ENCODE data around the gene KRT17. TPM values are rescaled to one million over a fixed set of nuclear protein-coding genes. Genes with fewer than 3 reads are reported as not detected.
"Not testable (repeated sequence)": the region's sequence is repeated elsewhere in the genome, so short reads cannot be mapped to it uniquely, and the experiment has no call there.

KRT17 gene
- polyA plus RNA-seq, 1 experiment = 34.7 TPM

DNA sequence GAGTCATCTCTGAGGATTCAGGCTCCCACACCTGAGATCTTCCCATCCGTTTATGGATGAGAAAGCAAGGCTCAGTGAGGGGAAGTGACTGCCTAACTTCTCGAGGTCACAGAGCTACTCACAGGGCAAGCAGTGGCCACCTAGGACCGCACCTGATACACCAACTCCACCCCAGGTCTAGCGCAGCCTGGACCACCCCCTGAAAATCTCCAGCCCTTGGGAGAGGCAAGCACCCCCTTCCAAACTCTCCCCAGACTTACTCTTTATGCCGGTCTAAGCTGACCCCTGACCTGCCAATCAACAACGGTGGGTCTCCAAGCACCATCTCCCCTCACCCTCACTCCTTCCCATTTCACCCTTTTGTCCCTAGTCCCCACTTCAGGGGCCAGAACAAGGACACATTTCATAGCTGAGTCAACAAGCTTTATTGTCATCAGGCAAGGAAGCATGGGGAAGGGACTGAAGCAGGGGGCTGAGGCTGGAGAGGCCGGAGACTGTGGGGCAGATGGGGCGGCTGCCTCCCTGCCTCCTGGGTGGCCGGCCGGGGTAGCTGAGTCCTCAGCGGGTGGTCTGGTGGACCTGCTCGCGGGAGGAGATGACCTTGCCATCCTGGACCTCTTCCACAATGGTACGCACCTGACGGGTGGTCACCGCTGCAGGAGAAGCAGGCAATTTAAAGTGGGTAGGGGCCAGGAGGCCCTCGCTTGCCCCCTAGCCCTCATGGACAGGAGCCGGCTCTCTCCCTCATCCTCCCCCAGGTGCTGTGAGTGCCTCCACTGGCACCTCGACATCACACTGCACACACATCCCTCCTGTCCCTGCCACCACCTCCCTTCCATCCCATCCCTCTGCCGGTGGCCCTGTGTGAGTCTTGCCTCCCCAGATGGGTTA, 5.1 kb downstream of the KRT17 start:
- CTCF ChIA-PET = interaction anchor here (1.0 kb wide), 1 partner anchor 20 kb away, joined by 5 read pairs; no protein-coding TSS in a partner anchor
- POLR2A ChIA-PET = no interaction called here
- TF ChIP-seq, protein P1, sequence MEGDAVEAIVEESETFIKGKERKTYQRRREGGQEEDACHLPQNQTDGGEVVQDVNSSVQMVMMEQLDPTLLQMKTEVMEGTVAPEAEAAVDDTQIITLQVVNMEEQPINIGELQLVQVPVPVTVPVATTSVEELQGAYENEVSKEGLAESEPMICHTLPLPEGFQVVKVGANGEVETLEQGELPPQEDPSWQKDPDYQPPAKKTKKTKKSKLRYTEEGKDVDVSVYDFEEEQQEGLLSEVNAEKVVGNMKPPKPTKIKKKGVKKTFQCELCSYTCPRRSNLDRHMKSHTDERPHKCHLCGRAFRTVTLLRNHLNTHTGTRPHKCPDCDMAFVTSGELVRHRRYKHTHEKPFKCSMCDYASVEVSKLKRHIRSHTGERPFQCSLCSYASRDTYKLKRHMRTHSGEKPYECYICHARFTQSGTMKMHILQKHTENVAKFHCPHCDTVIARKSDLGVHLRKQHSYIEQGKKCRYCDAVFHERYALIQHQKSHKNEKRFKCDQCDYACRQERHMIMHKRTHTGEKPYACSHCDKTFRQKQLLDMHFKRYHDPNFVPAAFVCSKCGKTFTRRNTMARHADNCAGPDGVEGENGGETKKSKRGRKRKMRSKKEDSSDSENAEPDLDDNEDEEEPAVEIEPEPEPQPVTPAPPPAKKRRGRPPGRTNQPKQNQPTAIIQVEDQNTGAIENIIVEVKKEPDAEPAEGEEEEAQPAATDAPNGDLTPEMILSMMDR (IDR thresholded peaks at IDR 0.05; ENCODE audit: insufficient read depth, low read depth, low read length) = no peak
- DNase-seq (ENCODE audit: low read depth) = no peak
- Histone ChIP-seq H3K36me3 (ENCODE audit: control insufficient read depth, insufficient read depth, low read length) (no peaks in the 10 kb centered on the region), H3K4me3 (ENCODE audit: low read depth, low read length) (no peak overlapping the region), H3K27me3 (ENCODE audit: control insufficient read depth, insufficient read depth, low read length) (no peaks in the 10 kb centered on the region)

DNA sequence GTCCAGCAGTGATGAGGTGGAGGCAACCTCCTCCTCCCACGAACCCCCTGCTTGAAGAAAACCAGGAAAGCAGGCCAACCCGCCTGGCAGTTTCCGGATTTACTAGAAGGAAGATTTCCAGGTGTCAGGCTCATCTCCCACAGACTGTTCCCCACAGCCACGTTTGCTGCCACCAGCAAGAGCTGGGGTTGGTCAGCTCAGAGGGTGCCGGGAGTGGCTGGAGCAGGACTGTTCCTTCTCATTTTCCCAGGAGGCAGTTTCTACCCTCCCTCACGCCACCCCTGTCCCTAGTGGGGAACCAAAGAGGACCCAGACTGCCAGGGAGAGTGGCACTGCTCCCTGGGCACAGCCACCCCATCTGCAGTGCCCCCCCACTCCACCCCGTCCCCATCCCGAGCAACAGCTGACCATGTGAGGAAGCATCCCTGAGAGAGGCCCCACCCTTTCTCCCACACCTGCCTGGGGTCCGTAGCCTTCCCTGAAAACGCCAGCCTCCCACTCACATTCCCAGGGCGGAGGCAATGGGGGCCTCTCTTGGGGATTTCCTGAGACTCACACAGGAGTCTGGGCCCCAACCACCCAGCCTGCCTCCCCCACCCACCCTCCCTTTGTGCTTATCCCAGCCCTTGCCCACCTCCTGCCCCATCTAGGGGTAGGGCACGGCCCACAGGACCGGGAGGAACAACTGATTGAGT, 5.9 kb downstream of the KRT17 start:
- Histone ChIP-seq H3K4me3 (ENCODE audit: low read depth, low read length) (no peak overlapping the region), H3K27me3 (ENCODE audit: control insufficient read depth, insufficient read depth, low read length) (no peaks in the 10 kb centered on the region), H3K36me3 (ENCODE audit: control insufficient read depth, insufficient read depth, low read length) (no peaks in the 10 kb centered on the region)
- TF ChIP-seq, protein P1 (IDR thresholded peaks at IDR 0.05; ENCODE audit: insufficient read depth, low read depth, low read length) = no peak
- ChIA-PET CTCF (interaction anchor here (1.0 kb wide), 1 partner anchor 21 kb away, joined by 5 read pairs; no protein-coding TSS in a partner anchor), POLR2A (no interaction called here)
- DNase-seq (ENCODE audit: low read depth) = no peak

DNA sequence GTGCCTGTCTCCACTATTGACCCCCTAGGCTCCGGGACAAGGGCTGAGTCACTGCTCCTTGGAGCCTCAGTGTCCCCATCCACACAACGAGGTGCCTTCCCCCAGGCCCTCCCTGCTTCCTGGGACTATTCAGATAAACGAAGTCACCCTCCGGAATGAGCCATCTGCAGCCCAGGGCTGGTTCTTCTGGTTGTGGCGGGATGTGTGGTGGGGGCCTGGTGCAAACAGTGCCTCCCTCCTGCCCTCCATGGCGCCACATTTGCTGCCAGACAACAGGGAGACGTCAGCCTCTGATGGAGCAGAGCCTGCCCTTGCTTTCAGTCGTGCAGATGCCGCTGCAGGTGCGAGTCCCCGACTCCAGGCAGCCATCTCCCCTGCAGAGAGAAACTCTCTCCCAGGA, 6.7 kb downstream of the KRT17 start:
- DNase-seq (ENCODE audit: low read depth) = no peak
- Histone ChIP-seq H3K4me3 (ENCODE audit: low read depth, low read length) (no peak overlapping the region), H3K27me3 (ENCODE audit: control insufficient read depth, insufficient read depth, low read length) (no peaks in the 10 kb centered on the region), H3K36me3 (ENCODE audit: control insufficient read depth, insufficient read depth, low read length) (no peaks in the 10 kb centered on the region)
- CTCF ChIA-PET = interaction anchor here (0.9 kb wide), 1 partner anchor 31 kb away, joined by 3 read pairs; no protein-coding TSS in a partner anchor
- POLR2A ChIA-PET = no interaction called here
- TF ChIP-seq, protein P1 (IDR thresholded peaks at IDR 0.05; ENCODE audit: insufficient read depth, low read depth, low read length) = no peak

DNA sequence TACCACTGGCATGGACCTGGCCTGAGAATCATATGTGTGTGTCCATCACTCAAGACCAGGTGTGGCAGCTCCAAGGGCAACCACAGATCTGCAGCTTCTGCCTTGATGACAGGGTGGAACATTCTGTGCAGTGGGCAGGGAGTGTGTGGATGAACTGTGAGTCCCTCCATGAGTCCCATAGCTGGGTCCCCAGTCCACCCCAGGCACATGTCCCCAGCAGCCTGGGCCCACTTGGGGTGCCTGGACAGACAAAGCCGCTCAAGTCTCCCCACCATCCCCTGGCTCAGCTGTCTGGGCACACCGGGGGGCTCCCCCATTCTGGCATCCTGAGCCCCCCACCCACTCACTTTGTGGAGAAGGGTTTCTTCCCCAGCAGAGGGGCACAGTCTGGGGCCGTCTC, 7.2 kb downstream of the KRT17 start:
- Histone ChIP-seq H3K4me3 (ENCODE audit: low read depth, low read length) (no peak overlapping the region), H3K36me3 (ENCODE audit: control insufficient read depth, insufficient read depth, low read length) (no peaks in the 10 kb centered on the region), H3K27me3 (ENCODE audit: control insufficient read depth, insufficient read depth, low read length) (no peaks in the 10 kb centered on the region)
- DNase-seq (ENCODE audit: low read depth) = no peak
- ChIA-PET POLR2A (no interaction called here), CTCF (interaction anchor here (0.9 kb wide), 1 partner anchor 32 kb away, joined by 3 read pairs; no protein-coding TSS in a partner anchor)
- TF ChIP-seq, protein P1 (IDR thresholded peaks at IDR 0.05; ENCODE audit: insufficient read depth, low read depth, low read length) = no peak

DNA sequence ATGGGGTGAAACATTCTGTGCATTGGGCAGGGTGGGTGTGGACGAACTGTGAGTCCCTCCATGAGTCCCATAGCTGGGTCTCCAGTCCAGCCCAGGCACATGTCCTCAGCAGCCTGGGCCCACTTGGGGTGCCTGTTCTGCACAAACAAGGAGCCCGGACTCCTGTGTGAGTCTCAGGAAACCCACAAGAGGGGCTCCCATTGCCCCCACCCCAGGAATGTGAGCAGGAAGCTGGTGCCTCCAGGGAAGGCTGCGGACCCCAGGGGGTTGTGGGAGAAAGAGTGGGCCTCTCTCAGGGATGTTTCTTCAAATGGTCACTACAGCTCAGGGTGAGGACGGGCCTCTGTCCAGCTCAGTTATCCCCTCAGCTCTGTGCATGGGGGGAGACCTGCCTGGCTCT, 7.9 kb downstream of the KRT17 start:
- H3K4me3 ChIP-seq (ENCODE audit: low read depth, low read length); POLR2A ChIA-PET; DNase-seq (ENCODE audit: low read depth); H3K36me3 ChIP-seq (ENCODE audit: control insufficient read depth, insufficient read depth, low read length); CTCF ChIA-PET; H3K27me3 ChIP-seq (ENCODE audit: control insufficient read depth, insufficient read depth, low read length): not testable (repeated sequence)
